ENCODE measurements around the gene PSMA4. TPM values are rescaled to one million over a fixed set of nuclear protein-coding genes. Genes with fewer than 3 reads are reported as not detected.

Gene PSMA4
- total and polyA plus RNA-seq, 2 of the 8 experiments (the other 6 are each of a cell fraction or from before 2014, with no cell fraction given) = 348 to 445 TPM

- no peak overlapping the region for H2BK12ac ChIP-seq (ENCODE audit: low read depth, low read length)
- H2BK20ac ChIP-seq (ENCODE audit: low read length) = no peak overlapping the region
- H3K27me3 ChIP-seq (replicated peaks in 1 of 4; ENCODE audit: control insufficient read depth in 3 of 4, extremely low read depth in 1 of 4, insufficient read depth in 3 of 4, low read length in 3 of 4) = no peaks in the 10 kb centered on the region
- no peak overlapping the region for H2BK5ac ChIP-seq (ENCODE audit: low read depth, low read length)
- H3K27ac ChIP-seq (ENCODE audit: low read depth, low read length) = no peak overlapping the region
- ChIA-PET CTCF (ENCODE audit: partially characterized antibody) (interaction anchor here (1.5 to 1.7 kb wide), 2 partner anchors 10 to 260 kb away, joined by 4 to 5 read pairs; no protein-coding TSS in a partner anchor), POLR2A (ENCODE audit: partially characterized antibody) (no interaction called here)
- H3K9ac ChIP-seq (replicated peaks in 1 of 4; ENCODE audit: extremely low read depth in 1 of 4, low read depth in 3 of 4, low read length in 3 of 4) = no peak overlapping the region
- H3K79me2 ChIP-seq (ENCODE audit: control insufficient read depth in 1 of 2, insufficient read depth in 2 of 2, low read length in 2 of 2) = peaks cover 0 to 43% of the 10 kb centered on the region in 2 experiments; a peak in 2 of 4 replicates
- H3K4me3 ChIP-seq (ENCODE audit: extremely low read depth in 1 of 4, insufficient read depth in 2 of 4, low read depth in 3 of 4, low read length in 4 of 4) = 0 out of 8 replicates have a peak overlapping the region, but pooled peaks of 1 of the 4 experiments have one; percentile 3
- H3K18ac ChIP-seq (ENCODE audit: extremely low read depth, low read length) = no peak overlapping the region
- no peak overlapping the region for H4K8ac ChIP-seq (ENCODE audit: extremely low read depth, insufficient read depth, low read length)
- peak overlapping the region; percentile 3 to 4; a peak in 2 of 4 replicates for H3K4me2 ChIP-seq (ENCODE audit: insufficient read depth in 1 of 2, low read depth in 2 of 2, low read length in 2 of 2)
- H4K91ac ChIP-seq (replicated peaks; ENCODE audit: insufficient read length, low read length) = no peak overlapping the region
- H3K56ac ChIP-seq (replicated peaks; ENCODE audit: insufficient read length, low read depth, low read length) = no peak overlapping the region
- H2AFZ ChIP-seq (ENCODE audit: low read length) = no peak overlapping the region
- H3K79me1 ChIP-seq (ENCODE audit: low read depth, low read length) = no peaks in the 10 kb centered on the region
- WGBS, 2 experiments (ENCODE audit: extremely low coverage in 1 of 2, insufficient coverage in 1 of 2, insufficient read length in 1 of 2, insufficient replicate concordance in 2 of 2, low coverage in 1 of 2, low lambda C conversion rate in 2 of 2, missing lambda C conversion rate in 1 of 2) = 90% methylated on average over 4 of the region's 4 CpGs; no CpG with 5 or more reads in 1 of the 2 experiments
- H2BK15ac ChIP-seq (ENCODE audit: low read length) = no peak overlapping the region
- no peaks in the 10 kb centered on the region for H3K36me3 ChIP-seq (ENCODE audit: control insufficient read depth in 2 of 4, insufficient read depth in 4 of 4, low read length in 3 of 4)
- DNase-seq (ENCODE audit: low read depth in 1 of 2, low spot score in 2 of 2) = no peak
- no peak overlapping the region for H2BK120ac ChIP-seq (replicated peaks; ENCODE audit: low read depth, low read length)
- no peak overlapping the region for H2AK5ac ChIP-seq (ENCODE audit: low read depth, low read length)
- H3K9me3 ChIP-seq (ENCODE audit: insufficient read depth in 2 of 2, low read depth in 1 of 2, low read length in 1 of 2) = no peaks in the 10 kb centered on the region
- no peak overlapping the region for H3K14ac ChIP-seq (ENCODE audit: insufficient read length)
- H3K4me1 ChIP-seq (replicated peaks in 1 of 4; ENCODE audit: control insufficient read depth in 3 of 4, insufficient read depth in 4 of 4, low read length in 3 of 4) = peaks cover 3 to 10% (median 4%) of the 10 kb centered on the region in 4 experiments; a peak in 6 of 7 replicates
- H3K23ac ChIP-seq (ENCODE audit: insufficient read length) = no peak overlapping the region
- no peak overlapping the region for H3K4ac ChIP-seq (replicated peaks; ENCODE audit: insufficient read length, low read depth, low read length)
- no peak overlapping the region for H4K5ac ChIP-seq (ENCODE audit: insufficient read length, low read depth, low read length)
- FAIRE-seq = no peak
- peaks cover 5% of the 10 kb centered on the region; the same call in 1 of the 2 replicates for H3K23me2 ChIP-seq (ENCODE audit: low read depth, low read length)
- no peaks in the 10 kb centered on the region for H4K20me1 ChIP-seq (replicated peaks in 1 of 2; ENCODE audit: control insufficient read depth in 1 of 2, insufficient read depth in 2 of 2, low read length in 2 of 2)
- TF ChIP-seq, protein P1, sequence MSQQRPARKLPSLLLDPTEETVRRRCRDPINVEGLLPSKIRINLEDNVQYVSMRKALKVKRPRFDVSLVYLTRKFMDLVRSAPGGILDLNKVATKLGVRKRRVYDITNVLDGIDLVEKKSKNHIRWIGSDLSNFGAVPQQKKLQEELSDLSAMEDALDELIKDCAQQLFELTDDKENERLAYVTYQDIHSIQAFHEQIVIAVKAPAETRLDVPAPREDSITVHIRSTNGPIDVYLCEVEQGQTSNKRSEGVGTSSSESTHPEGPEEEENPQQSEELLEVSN (IDR thresholded peaks at IDR 0.05) = no peak
- TF ChIP-seq GTF2F1 (IDR thresholded peaks at IDR 0.05; ENCODE audit: borderline replicate concordance, low read depth, low read length) = no peak
- no peak for TF ChIP-seq SP1 (IDR thresholded peaks at IDR 0.05; ENCODE audit: low read depth, low read length)
- TF ChIP-seq ZNF274 (IDR thresholded peaks at IDR 0.05; ENCODE audit: borderline replicate concordance, extremely low read depth, low read length) = no peak
- no peak for TF ChIP-seq RNF2 (IDR thresholded peaks at IDR 0.05; ENCODE audit: borderline replicate concordance, low read depth, low read length, missing control alignments, poor library complexity, severe bottlenecking)
- no peak for TF ChIP-seq RFX5 (IDR thresholded peaks at IDR 0.05; ENCODE audit: borderline replicate concordance, low read depth, low read length)
- TF ChIP-seq GABPA (IDR thresholded peaks at IDR 0.05; ENCODE audit: borderline replicate concordance, insufficient read depth, low read length) = no peak
- TF ChIP-seq POLR2AphosphoS5 (IDR thresholded peaks at IDR 0.05; ENCODE audit: low read depth, low read length) = no peak
Measured at GRCh38 chr15:78567531-78567930, 27.3 kb downstream of the PSMA4 start.

All from H1 (cell line).